ENCODE data around the gene CPNE1.

The CPNE1 gene

GRCh38 chr20:35650632-35651031, 14.1 kb downstream of the CPNE1 start:
- DNase-seq (ENCODE audit: low spot score): no peak
- Histone ChIP-seq H3K4me3 (no peak overlapping the region), H3K27ac (no peak overlapping the region)
- TF ChIP-seq CTCF (IDR thresholded peaks at IDR 0.05): no peak

- no peak for DNase-seq (ENCODE audit: low spot score)
- TF ChIP-seq CTCF (IDR thresholded peaks at IDR 0.05): no peak
- no peak overlapping the region for H3K4me3 ChIP-seq
- no peak overlapping the region for H3K27ac ChIP-seq
These were observed 15.9 kb downstream of the CPNE1 start for GRCh38 chr20:35648836-35649235.

- no peak for TF ChIP-seq CTCF (IDR thresholded peaks at IDR 0.05)
- no peak overlapping the region for H3K27ac ChIP-seq
- DNase-seq (ENCODE audit: low spot score): no peak
- no peak overlapping the region for H3K4me3 ChIP-seq
These were observed 19.9 kb downstream of the CPNE1 start for GRCh38 chr20:35644806-35645205.

- TF ChIP-seq CTCF (IDR thresholded peaks at IDR 0.05): no peak
- no peak overlapping the region for H3K4me3 ChIP-seq
- no peak overlapping the region for H3K27ac ChIP-seq
- DNase-seq (ENCODE audit: low spot score): no peak
These were observed 21.7 kb downstream of the CPNE1 start for GRCh38 chr20:35643045-35643444.

GRCh38 chr20:35641743-35642142, 23.0 kb downstream of the CPNE1 start:
- no peak overlapping the region for H3K27ac ChIP-seq
- no peak overlapping the region for H3K4me3 ChIP-seq
- DNase-seq (ENCODE audit: low spot score): no peak
- TF ChIP-seq CTCF (IDR thresholded peaks at IDR 0.05): no peak

GRCh38 chr20:35640724-35641123, 24.0 kb downstream of the CPNE1 start:
- H3K4me3 ChIP-seq: no peak overlapping the region
- DNase-seq (ENCODE audit: low spot score): no peak
- no peak for TF ChIP-seq CTCF (IDR thresholded peaks at IDR 0.05)
- no peak overlapping the region for H3K27ac ChIP-seq

- Histone ChIP-seq H3K27ac (no peak overlapping the region), H3K4me3 (no peak overlapping the region)
- DNase-seq (ENCODE audit: low spot score): no peak
- TF ChIP-seq CTCF (IDR thresholded peaks at IDR 0.05): no peak
These were observed 25.9 kb downstream of the CPNE1 start for GRCh38 chr20:35638751-35639150.

Measured in coronary artery (tissue), 2 donors.